ENCODE results near the gene AMN1.
A peak's percentile ranks its signal among the peaks of the same experiment; 100 is the strongest.

The AMN1 gene

DNA sequence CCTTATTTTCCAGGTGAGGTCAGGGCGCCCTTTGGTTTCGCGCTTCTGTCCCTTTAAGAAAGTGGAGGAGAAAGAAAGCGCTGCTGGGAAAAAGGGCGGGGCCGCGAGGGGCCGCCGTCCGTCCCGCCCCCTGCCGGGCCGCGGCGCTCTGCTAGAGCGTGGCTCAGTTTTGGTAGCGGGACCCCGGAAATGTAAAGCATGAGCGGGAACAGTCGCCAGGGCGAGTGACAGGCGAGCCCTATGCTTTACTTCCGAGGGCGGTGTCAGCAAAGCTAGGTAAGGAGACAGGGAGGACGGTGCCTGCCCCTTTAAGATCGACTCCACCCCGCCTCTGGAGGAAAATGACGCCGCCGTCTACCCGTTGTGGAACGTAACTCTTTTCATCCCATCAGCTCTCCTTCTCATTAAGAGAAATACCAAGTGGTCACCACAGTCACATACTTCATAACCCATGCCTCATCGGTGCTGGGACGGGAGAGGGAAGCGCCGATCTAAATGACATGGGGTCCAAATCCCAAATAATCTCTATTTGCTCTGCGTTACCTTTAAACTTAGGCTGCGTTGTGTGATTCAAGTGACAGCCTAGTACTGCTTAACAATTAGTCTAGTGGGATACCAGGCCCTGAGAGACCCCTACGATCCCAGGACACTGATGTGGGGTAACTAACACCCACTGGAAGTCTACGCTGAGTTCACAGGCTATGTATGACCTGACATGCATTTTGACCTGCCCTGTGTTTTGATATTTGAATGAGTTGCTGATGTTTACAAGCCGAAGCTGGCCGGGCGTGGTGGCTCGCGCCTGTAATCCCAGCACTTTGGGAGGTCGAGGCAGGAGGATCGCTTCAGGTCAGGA is 69.5 kb downstream of the AMN1 start, which contains the start of gene ETFBKMT:
TSS of gene ETFBKMT (plus strand) at position 602 of the 856 bp plus-strand sequence. CDS start 2,266 bp downstream, outside the sequence.
- H3K4me1 Mint-ChIP-seq = peaks cover 12% of the 10 kb centered on the region
- H3K27me3 Mint-ChIP-seq = no peaks in the 10 kb centered on the region
- DNase-seq (ENCODE audit: low spot score in 2 of 2) (peak; percentile 81 to 87), ATAC-seq (replicated peaks; ENCODE audit: extremely low read depth, poor library complexity, severe bottlenecking) (peak; percentile 100)
- peak within 1 kb of the TSS; percentile 84 for H3K4me3 Mint-ChIP-seq
- H3K9me3 Mint-ChIP-seq = no peaks in the 10 kb centered on the region
- peaks cover 7% of the 10 kb centered on the region for H3K36me3 Mint-ChIP-seq (ENCODE audit: insufficient read depth)
- H3K27ac Mint-ChIP-seq (ENCODE audit: low read depth) = peak within 1 kb of the TSS; percentile 85

DNA sequence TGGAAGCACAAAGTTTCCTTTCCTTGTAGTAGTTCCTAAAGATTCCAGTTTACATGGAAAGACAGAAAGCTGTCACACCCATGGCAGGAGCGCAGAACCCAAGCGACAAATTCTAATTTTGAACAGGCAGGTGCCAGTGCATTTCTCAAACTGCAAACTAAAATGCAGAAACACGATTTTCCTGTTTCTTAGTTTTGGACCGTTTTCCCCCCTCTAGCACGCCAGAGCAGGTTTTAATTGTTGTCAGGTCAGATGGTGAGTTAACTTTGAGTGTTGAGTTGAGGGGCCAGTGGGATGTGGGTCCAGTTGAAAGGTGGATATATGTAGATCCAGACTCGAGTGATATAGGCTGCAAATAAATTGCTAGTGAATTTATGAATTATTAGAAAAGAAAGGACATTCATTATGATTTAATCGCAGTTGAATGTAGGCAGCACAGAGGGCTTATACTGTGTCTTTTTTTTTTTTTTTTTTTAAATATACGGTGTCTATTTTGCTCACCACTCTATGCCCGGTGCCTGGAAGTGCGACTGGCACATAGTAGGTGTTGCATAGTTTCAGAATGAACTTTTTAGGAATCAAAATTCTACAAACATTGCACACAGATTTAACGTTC is 70.2 kb downstream of the AMN1 start:
- Mint-ChIP-seq H3K27me3 (no peaks in the 10 kb centered on the region), H3K4me1 (peaks cover 12% of the 10 kb centered on the region), H3K4me3 (peak overlapping the region; percentile 84), H3K9me3 (no peaks in the 10 kb centered on the region), H3K36me3 (ENCODE audit: insufficient read depth) (peaks cover 7% of the 10 kb centered on the region), H3K27ac (ENCODE audit: low read depth) (peak overlapping the region; percentile 85)
- DNase-seq (ENCODE audit: low spot score in 2 of 2) (no peak), ATAC-seq (replicated peaks; ENCODE audit: extremely low read depth, poor library complexity, severe bottlenecking) (peak; percentile 12)

DNA sequence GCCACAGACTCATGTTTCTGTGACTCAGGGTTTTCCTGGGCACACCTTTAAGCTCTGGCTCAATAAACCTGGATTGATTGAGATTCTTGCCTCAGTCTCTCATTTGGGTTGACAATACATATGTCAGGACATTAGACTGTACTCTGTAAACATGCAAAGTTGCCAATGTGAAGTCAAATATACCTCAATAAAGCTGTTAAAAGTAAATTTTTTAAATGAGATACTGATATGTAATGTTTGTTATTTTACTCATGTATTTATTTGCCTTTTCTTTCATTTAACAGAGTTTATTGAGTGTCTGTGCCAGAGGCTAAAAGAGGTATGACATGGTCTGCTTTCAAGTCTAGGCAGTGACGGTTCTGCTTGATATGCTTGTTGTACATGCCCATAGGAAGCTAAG is 73.0 kb downstream of the AMN1 start:
- Mint-ChIP-seq H3K4me1 (peaks cover 24% of the 10 kb centered on the region), H3K36me3 (ENCODE audit: insufficient read depth) (peaks cover 8% of the 10 kb centered on the region), H3K27ac (ENCODE audit: low read depth) (no peak overlapping the region), H3K4me3 (no peak overlapping the region), H3K27me3 (no peaks in the 10 kb centered on the region), H3K9me3 (no peaks in the 10 kb centered on the region)
- ATAC-seq (replicated peaks; ENCODE audit: extremely low read depth, poor library complexity, severe bottlenecking) (no peak), DNase-seq (ENCODE audit: low spot score in 2 of 2) (no peak)

DNA sequence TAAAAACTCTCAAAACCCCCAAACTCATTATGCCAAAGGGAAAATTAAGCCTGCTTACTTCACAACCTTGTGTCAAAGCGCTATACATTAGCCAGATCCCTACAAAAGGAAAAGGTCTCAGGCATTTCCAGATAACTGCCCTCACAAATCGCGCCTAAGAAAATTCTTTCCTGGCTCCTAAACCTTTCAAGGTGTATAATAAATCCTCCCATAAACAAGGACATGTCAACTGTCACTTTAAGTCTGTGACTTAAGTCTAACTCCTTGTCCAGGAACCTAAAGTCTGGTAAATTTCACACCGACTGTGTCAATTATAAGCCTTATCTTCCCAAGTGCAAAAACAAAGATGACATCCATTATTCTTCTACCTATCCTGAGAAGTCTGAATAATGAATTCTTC is 73.6 kb downstream of the AMN1 start:
- no peaks in the 10 kb centered on the region for H3K9me3 Mint-ChIP-seq
- DNase-seq (ENCODE audit: low spot score in 2 of 2) (no peak), ATAC-seq (replicated peaks; ENCODE audit: extremely low read depth, poor library complexity, severe bottlenecking) (no peak)
- H3K4me1 Mint-ChIP-seq = peaks cover 24% of the 10 kb centered on the region
- H3K27ac Mint-ChIP-seq (ENCODE audit: low read depth) = no peak overlapping the region
- H3K4me3 Mint-ChIP-seq = no peak overlapping the region
- H3K27me3 Mint-ChIP-seq = no peaks in the 10 kb centered on the region
- H3K36me3 Mint-ChIP-seq (ENCODE audit: insufficient read depth) = peaks cover 8% of the 10 kb centered on the region

DNA sequence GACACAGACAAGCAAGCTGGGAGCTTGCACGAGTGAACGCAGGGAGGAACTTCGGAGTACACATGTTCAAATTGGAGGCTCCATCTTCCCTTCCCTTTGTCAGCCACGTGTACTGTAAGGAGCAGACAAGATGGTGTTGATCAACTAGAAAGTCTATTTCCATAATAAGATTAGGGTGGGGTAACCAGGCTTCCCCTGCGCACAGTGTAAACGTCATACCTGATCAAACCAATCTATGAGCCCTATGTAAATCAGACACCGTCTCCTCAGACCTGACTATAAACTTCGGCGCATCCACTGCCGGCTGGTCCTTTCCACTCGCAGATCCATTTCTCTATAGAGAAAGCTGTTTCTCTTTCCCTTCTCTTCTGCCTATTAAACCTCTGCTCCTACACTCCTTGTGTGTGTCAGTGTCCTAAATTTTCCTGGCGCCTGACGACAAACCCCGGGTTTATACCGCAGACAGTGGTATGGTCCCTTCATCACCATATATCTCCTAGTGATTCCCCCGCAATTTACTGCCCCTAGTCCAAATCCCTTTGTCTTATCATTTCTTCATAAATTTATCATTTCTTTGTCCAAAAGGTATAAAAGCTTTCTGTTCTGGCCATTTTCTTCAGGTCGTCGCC is 76.8 kb downstream of the AMN1 start:
- Mint-ChIP-seq H3K27ac (ENCODE audit: low read depth) (peak overlapping the region; percentile 39), H3K27me3 (no peaks in the 10 kb centered on the region), H3K36me3 (ENCODE audit: insufficient read depth) (peaks cover 4% of the 10 kb centered on the region), H3K4me1 (peaks cover 12% of the 10 kb centered on the region), H3K9me3 (no peaks in the 10 kb centered on the region), H3K4me3 (no peak overlapping the region)
- ATAC-seq (replicated peaks; ENCODE audit: extremely low read depth, poor library complexity, severe bottlenecking) (no peak), DNase-seq (ENCODE audit: low spot score in 2 of 2) (no peak)

DNA sequence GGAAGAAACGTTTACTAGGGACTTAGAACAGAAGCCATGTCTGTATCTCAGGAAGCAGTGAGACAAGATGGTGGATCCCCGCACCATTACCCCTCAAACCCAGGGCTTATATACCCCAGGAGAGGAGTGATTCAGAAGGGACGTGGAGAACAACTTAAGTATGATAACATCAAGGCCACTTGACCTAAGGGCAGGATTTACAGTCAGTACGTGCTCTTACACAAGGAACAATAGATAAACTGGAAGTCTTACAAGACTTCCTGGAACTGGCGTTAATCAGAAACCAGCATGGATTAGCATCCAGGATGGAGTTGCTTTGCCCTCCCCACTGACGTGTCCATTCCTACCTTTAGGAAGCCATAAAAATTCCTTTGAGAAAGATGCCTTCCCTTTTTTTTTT is 77.9 kb downstream of the AMN1 start:
- DNase-seq (ENCODE audit: low spot score in 2 of 2) (no peak), ATAC-seq (replicated peaks; ENCODE audit: extremely low read depth, poor library complexity, severe bottlenecking) (no peak)
- H3K27ac Mint-ChIP-seq (ENCODE audit: low read depth) = no peak overlapping the region
- H3K4me1 Mint-ChIP-seq = peaks cover 12% of the 10 kb centered on the region
- no peaks in the 10 kb centered on the region for H3K27me3 Mint-ChIP-seq
- no peaks in the 10 kb centered on the region for H3K9me3 Mint-ChIP-seq
- peaks cover 7% of the 10 kb centered on the region for H3K36me3 Mint-ChIP-seq (ENCODE audit: insufficient read depth)
- H3K4me3 Mint-ChIP-seq = no peak overlapping the region

DNA sequence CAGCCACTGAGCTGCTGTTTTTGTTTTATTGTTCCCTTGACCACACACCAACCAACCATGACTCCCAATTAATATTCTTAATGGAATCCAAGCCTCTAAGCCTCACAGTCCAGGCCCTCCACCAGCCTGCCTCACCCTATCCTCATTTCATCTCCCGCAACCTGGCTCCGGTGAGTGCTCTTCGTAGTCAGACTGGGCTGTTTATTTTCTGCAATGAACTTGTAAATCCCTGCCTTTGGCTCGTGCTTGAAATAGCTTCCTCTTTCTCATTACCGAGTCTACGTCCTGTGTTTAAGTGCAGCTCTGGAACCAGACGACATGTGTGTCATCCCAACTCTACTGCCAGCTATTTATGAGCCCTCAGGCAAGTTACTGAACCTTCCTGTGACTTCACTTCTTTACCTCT is 81.7 kb downstream of the AMN1 start:
- ATAC-seq (replicated peaks; ENCODE audit: extremely low read depth, poor library complexity, severe bottlenecking) = no peak
- H3K9me3 Mint-ChIP-seq = no peaks in the 10 kb centered on the region
- H3K27me3 Mint-ChIP-seq = no peaks in the 10 kb centered on the region
- H3K27ac Mint-ChIP-seq (ENCODE audit: low read depth) = no peak overlapping the region
- H3K36me3 Mint-ChIP-seq (ENCODE audit: insufficient read depth) = peaks cover 3% of the 10 kb centered on the region
- H3K4me1 Mint-ChIP-seq = no peaks in the 10 kb centered on the region
- no peak for DNase-seq (ENCODE audit: low spot score in 2 of 2)
- H3K4me3 Mint-ChIP-seq = no peak overlapping the region

DNA sequence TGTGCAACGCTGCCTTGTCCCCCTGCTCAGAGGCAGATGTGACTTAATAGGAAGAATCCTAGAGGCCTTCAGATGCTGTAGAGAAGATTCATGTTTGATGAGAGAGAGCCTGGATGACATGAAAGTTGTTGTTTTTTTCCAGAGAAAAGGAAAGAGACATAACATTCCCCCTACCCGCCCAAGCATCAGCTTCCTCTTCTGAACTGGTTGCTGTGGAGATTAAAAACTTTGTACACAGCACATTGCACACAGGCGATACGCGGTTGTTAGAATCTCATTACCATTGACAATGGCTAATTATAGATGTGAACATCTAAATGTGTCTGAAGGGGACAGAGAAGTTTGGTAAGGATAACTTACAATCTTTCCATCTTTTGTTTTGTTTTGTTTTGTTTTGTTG is 82.9 kb downstream of the AMN1 start:
- ATAC-seq (replicated peaks; ENCODE audit: extremely low read depth, poor library complexity, severe bottlenecking) (no peak), DNase-seq (ENCODE audit: low spot score in 2 of 2) (no peak)
- H3K4me3 Mint-ChIP-seq = no peak overlapping the region
- no peaks in the 10 kb centered on the region for H3K4me1 Mint-ChIP-seq
- no peak overlapping the region for H3K27ac Mint-ChIP-seq (ENCODE audit: low read depth)
- no peaks in the 10 kb centered on the region for H3K27me3 Mint-ChIP-seq
- no peaks in the 10 kb centered on the region for H3K9me3 Mint-ChIP-seq
- peaks cover 3% of the 10 kb centered on the region for H3K36me3 Mint-ChIP-seq (ENCODE audit: insufficient read depth)

DNA sequence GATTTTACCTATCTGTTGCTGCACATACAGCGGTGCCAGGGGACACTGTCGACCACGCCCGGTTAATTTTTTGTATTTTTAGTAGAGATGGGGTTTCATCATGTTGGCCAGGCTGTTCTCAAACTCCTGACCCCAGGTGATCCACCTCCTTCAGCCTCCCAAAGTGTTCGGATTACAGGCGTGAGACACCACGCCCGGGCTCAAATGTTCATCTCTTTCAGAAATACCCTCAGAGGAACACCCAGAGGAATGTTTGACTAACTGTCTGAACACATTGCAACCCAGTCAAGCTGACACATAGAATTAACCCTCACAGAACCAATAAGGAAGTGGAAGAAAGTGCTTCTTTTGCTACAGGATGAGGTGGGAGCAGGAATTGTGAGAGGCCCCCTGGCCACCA is 84.3 kb downstream of the AMN1 start:
- no peaks in the 10 kb centered on the region for H3K9me3 Mint-ChIP-seq
- H3K4me1 Mint-ChIP-seq = no peaks in the 10 kb centered on the region
- no peaks in the 10 kb centered on the region for H3K27me3 Mint-ChIP-seq
- no peak for DNase-seq (ENCODE audit: low spot score in 2 of 2)
- no peak for ATAC-seq (replicated peaks; ENCODE audit: extremely low read depth, poor library complexity, severe bottlenecking)
- no peak overlapping the region for H3K4me3 Mint-ChIP-seq
- H3K36me3 Mint-ChIP-seq (ENCODE audit: insufficient read depth) = peaks cover 3% of the 10 kb centered on the region
- H3K27ac Mint-ChIP-seq (ENCODE audit: low read depth) = no peak overlapping the region

DNA sequence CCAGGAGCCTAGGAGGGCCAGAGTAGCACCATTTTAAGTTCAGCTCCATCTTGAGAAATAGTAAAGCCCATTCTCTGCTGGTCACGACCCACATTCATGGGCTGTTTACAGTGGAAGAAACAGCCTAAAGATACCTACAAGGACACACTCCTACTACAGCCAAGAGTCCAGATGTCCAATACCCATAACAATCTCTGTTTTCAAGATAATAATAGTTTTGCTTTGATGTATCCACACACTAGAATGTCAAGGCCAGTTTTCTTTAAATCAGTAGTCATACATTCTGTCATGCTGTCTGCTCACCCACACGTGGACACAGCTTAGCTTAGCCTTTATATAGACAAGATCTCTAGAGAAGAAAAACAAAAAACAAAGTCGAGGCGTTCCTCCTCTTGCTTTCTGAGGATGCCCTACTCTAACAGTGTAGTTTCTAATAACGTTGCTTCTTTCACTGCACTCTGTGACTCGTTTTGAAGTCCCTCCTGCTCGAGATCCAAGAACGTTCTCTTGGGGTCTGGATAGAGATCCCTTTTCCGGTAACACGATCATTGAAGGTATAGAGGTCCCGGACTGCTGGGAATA is 87.2 kb downstream of the AMN1 start:
- Mint-ChIP-seq H3K4me3 (no peak overlapping the region), H3K9me3 (no peaks in the 10 kb centered on the region), H3K27ac (ENCODE audit: low read depth) (no peak overlapping the region), H3K4me1 (peaks cover 3% of the 10 kb centered on the region), H3K27me3 (no peaks in the 10 kb centered on the region), H3K36me3 (ENCODE audit: insufficient read depth) (peaks cover 1% of the 10 kb centered on the region)
- ATAC-seq (replicated peaks; ENCODE audit: extremely low read depth, poor library complexity, severe bottlenecking) (no peak), DNase-seq (ENCODE audit: low spot score in 2 of 2) (no peak)

DNA sequence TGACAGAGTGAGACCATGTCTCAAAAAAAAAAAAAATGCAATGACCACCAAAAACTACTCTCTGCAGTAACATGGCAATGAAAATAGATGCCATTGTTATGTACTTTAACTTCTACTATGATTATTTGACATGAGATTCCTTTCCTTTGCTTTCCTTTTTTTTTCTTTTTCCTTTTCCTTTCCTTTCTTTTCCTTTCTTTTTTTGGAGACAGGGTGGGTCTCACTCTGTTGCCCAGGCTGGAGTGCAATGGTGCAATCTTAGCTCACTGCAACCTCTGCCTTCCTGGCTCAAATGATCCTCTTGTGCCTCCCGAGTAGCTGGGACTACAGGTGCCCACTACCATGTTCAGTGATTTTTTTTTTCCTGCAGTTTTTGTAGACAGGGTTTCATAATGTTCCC is 94.2 kb downstream of the AMN1 start:
- no peak overlapping the region for H3K27ac Mint-ChIP-seq (ENCODE audit: low read depth)

DNA sequence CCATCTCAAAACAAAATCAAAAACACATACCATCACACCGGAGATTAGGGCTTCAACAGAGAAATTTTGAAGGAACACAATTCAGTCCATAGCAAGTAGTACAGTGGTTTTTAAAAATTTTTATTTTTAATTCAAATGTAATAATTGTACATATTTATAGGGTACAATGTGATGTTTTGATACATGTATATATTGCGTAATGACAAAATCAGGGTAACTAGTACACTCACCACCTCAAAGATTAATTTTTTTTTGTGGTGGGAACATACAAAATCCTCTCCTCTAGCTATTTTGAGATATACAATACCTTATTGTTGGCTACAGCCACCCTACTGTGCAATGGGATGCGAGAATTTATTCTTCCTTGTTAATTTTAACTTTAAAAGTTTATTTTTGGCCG is 95.4 kb downstream of the AMN1 start:
- Mint-ChIP-seq H3K4me1 (peaks cover 9% of the 10 kb centered on the region), H3K27me3 (peaks cover 24% of the 10 kb centered on the region), H3K4me3 (no peak overlapping the region), H3K36me3 (ENCODE audit: insufficient read depth) (peaks cover 2% of the 10 kb centered on the region), H3K9me3 (no peaks in the 10 kb centered on the region), H3K27ac (ENCODE audit: low read depth) (no peak overlapping the region)
- ATAC-seq (replicated peaks; ENCODE audit: extremely low read depth, poor library complexity, severe bottlenecking) = no peak
- no peak for DNase-seq (ENCODE audit: low spot score in 2 of 2)

More for the DNA sequence above, 94.2 kb downstream of the AMN1 start:
- DNase-seq (ENCODE audit: low spot score in 2 of 2) (no peak), ATAC-seq (replicated peaks; ENCODE audit: extremely low read depth, poor library complexity, severe bottlenecking) (no peak)
- peaks cover 2% of the 10 kb centered on the region for H3K36me3 Mint-ChIP-seq (ENCODE audit: insufficient read depth)
- H3K27me3 Mint-ChIP-seq = peaks cover 23% of the 10 kb centered on the region
- no peaks in the 10 kb centered on the region for H3K9me3 Mint-ChIP-seq
- H3K4me3 Mint-ChIP-seq = no peak overlapping the region
- H3K4me1 Mint-ChIP-seq = peaks cover 9% of the 10 kb centered on the region

Data from central memory CD8-positive, alpha-beta T cell (primary cell).